MM.1S (cell line): Measurements from ENCODE around the gene PLD4.

Experiments
- EZH2 ChIP-seq: fragments of 300-600 bp; sonication (generic); optimal IDR thresholded peaks from 2 replicates; pipeline ENCODE3; 2017; ENCODE audit warnings: low read depth, mild to moderate bottlenecking, antibody characterized with exemption, low read length, mixed read lengths
- EZH2phosphoT487 ChIP-seq: fragments of 300-600 bp; sonication (generic); IDR thresholded peaks from 2 replicates; pipeline ENCODE4 v1.6.1; 2018; ENCODE audit warnings: antibody characterized with exemption, low read length
- TF ChIP-seq, protein P1 (sequence below): fragments of 300-600 bp; sonication (generic); IDR thresholded peaks from 2 replicates; pipeline ENCODE4 v1.5.1; 2016; ENCODE audit warnings: antibody characterized with exemption, low read length, mixed read lengths

DNA sequence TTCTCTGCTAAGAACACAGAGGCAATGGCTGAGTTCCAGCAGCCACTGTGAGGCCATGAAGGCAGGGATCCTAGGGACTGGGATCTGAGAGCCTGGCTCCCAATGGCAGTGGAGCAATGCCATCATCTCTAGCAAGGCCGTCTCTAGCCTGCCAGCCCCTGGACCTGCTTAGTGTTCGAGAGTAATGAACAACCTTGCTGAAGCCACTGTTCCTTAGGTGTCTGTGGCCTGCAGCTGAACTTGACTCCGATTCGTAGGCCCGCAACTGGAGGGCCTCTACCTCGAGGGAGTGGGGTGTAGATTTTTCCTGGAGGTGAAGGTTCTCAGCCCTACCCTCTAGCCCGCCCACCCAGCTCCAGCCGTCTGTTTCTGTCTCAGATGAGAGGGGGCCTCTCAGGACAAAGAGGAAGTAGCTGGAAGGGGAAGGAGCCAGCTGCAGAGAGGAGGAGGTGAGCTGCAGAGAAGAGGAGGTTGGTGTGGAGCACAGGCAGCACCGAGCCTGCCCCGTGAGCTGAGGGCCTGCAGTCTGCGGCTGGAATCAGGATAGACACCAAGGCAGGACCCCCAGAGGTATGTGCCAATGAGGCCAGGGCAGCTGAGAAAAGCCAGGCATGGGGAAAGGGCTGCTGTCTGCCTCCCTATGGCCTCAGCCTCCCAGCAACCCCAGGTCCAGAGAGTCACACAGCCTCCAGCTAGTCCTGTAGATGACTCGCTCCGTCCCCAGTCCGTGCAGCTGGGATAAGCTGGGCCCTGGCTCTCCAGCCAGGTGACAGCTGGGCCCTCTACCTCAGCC is at the start of gene PLD4:
- TF ChIP-seq EZH2 = no peak
- TF ChIP-seq, protein P1, sequence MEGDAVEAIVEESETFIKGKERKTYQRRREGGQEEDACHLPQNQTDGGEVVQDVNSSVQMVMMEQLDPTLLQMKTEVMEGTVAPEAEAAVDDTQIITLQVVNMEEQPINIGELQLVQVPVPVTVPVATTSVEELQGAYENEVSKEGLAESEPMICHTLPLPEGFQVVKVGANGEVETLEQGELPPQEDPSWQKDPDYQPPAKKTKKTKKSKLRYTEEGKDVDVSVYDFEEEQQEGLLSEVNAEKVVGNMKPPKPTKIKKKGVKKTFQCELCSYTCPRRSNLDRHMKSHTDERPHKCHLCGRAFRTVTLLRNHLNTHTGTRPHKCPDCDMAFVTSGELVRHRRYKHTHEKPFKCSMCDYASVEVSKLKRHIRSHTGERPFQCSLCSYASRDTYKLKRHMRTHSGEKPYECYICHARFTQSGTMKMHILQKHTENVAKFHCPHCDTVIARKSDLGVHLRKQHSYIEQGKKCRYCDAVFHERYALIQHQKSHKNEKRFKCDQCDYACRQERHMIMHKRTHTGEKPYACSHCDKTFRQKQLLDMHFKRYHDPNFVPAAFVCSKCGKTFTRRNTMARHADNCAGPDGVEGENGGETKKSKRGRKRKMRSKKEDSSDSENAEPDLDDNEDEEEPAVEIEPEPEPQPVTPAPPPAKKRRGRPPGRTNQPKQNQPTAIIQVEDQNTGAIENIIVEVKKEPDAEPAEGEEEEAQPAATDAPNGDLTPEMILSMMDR = no peak
- TF ChIP-seq EZH2phosphoT487 = no peak
